Lower leg skin (tissue), 3 donors: Measurements from ENCODE around the gene KRT39.

ENCODE experiments used
- POLR2A ChIP-seq, 2 donors: fragments of 450-650 bp; IDR thresholded peaks; one replicate each; pipeline ENCODE4 v1.6.1; 2016 to 2017; ENCODE audit warnings: antibody characterized with exemption in 2 of 2, mild to moderate bottlenecking in 1 of 2, moderate library complexity in 1 of 2
- TF ChIP-seq, protein P1 (sequence below), 3 donors: fragments of 450-650 bp; IDR thresholded peaks; one replicate each; pipeline ENCODE4 v1.5.1; 2016; ENCODE audit warnings: antibody characterized with exemption in 3 of 3, mild to moderate bottlenecking in 3 of 3, moderate library complexity in 2 of 3

DNA sequence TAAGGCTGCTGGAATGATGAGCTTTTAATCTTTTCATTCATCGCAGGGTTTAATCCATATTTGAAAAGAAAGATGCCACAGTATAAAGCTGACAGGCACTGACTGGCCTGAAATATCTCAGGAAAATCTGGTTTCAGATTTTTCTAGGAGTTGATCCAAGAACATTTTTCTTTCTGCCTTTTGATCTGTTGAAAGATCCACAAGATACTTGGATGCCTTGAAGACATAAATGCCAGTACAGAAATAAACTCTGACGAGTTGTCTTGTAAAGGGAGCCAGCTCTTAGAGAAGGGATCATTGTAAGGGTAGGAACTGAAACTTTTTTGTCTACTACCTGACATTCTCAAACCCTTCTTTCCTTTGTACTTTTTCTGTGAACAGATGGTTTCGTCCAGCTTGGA lies 56.3 kb downstream of the KRT39 start:
- TF ChIP-seq, protein P1, sequence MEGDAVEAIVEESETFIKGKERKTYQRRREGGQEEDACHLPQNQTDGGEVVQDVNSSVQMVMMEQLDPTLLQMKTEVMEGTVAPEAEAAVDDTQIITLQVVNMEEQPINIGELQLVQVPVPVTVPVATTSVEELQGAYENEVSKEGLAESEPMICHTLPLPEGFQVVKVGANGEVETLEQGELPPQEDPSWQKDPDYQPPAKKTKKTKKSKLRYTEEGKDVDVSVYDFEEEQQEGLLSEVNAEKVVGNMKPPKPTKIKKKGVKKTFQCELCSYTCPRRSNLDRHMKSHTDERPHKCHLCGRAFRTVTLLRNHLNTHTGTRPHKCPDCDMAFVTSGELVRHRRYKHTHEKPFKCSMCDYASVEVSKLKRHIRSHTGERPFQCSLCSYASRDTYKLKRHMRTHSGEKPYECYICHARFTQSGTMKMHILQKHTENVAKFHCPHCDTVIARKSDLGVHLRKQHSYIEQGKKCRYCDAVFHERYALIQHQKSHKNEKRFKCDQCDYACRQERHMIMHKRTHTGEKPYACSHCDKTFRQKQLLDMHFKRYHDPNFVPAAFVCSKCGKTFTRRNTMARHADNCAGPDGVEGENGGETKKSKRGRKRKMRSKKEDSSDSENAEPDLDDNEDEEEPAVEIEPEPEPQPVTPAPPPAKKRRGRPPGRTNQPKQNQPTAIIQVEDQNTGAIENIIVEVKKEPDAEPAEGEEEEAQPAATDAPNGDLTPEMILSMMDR (IDR thresholded peaks at IDR 0.05) = no peak
- no peak for TF ChIP-seq POLR2A (IDR thresholded peaks at IDR 0.05)
